K562 (cell line): Measurements from ENCODE around the gene ZBTB46. TPM values are rescaled to one million over a fixed set of nuclear protein-coding genes. Genes with fewer than 3 reads are reported as not detected.

ENCODE experiments used
- ATAC-seq: fragments of 200-7000 bp; cut with Tn5 transposase; 3 replicates; pipeline ENCODE4 v1.9.1; 2020; ENCODE audit warnings: moderate library complexity
- BruUV-seq: library from RNA; stranded (reverse); fragments of 400-500 nt; replicated peaks from 2 replicates; lab custom pipeline; 2021; lab: Mats Ljungman, UMichigan
- CTCF ChIA-PET: fragments of 300-600 bp; formaldehyde crosslinking; extraction: SDS; loops from one replicate; lab custom pipeline; 2021; ENCODE audit warnings: low intra/inter-chr PET ratio; lab: Yijun Ruan, JAX
- POLR2A ChIA-PET: fragments of 300-600, 350-650 bp; sonication (Branson Sonifier 250); formaldehyde crosslinking; extraction: SDS; loops from one replicate; lab custom pipeline; 2021; ENCODE audit warnings: antibody characterized with exemption, inconsistent platforms; lab: Yijun Ruan, JAX
- DNase-seq, 4 experiments: peaks; one replicate each; pipeline versions ENCODE4 v3.0.0 to v3.0.0-alpha.2; 2011 to 2018; ENCODE audit warnings: low spot score in 3 of 4, mixed read lengths in 3 of 4; ENCODE audit errors: extremely low read depth in 1 of 4
- FAIRE-seq: peaks from 2 replicates; lab custom pipeline; 2011; peaks lifted over from hg19 to GRCh38; lab: Jason Lieb, UNC
- H2AFZ ChIP-seq: 2 replicates; pipeline ENCODE4 v1.6.0; 2011; ENCODE audit warnings: low read depth, low read length, control low read depth, inconsistent platforms
- H3K27ac ChIP-seq: fragments of 200-600 bp; 3 replicates; pipeline ENCODE4 v1.8.0; 2011; ENCODE audit warnings: low read depth, mild to moderate bottlenecking, control low read depth, inconsistent platforms, low read length, moderate library complexity, mixed read lengths; ENCODE audit errors: extremely low read depth
- H3K27me3 ChIP-seq, 2 experiments: fragments of 300-600 bp in 1 of 2; 2 replicates in 1 of 2; 3 replicates in 1 of 2; pipeline versions ENCODE4 v1.6.0 to v1.8.0; 2011; ENCODE audit warnings: inconsistent platforms in 2 of 2, low read length in 2 of 2, mild to moderate bottlenecking in 1 of 2, mixed read lengths in 1 of 2, moderate library complexity in 1 of 2; ENCODE audit not compliant: control insufficient read depth in 2 of 2, insufficient read depth in 2 of 2
- H3K36me3 ChIP-seq: fragments of 300-600 bp; 3 replicates; pipeline ENCODE4 v1.8.0; 2011; ENCODE audit warnings: mild to moderate bottlenecking, low read length, inconsistent platforms; ENCODE audit not compliant: control insufficient read depth, insufficient read depth
- H3K4me1 ChIP-seq, 2 experiments: fragments of 200-600 bp in 1 of 2; replicated peaks in 1 of 2; 2 replicates in 1 of 2; 3 replicates in 1 of 2; pipeline versions ENCODE4 v1.5.1 to v1.8.0; 2011; ENCODE audit warnings: inconsistent platforms in 2 of 2, low read length in 2 of 2, mild to moderate bottlenecking in 1 of 2, mixed read lengths in 1 of 2, moderate library complexity in 1 of 2; ENCODE audit not compliant: control insufficient read depth in 2 of 2, insufficient read depth in 2 of 2
- H3K4me2 ChIP-seq: 2 replicates; pipeline ENCODE4 v1.6.1; 2011; ENCODE audit warnings: low read length, control low read depth, inconsistent platforms, mixed read lengths; ENCODE audit not compliant: insufficient read depth
- H3K4me3 ChIP-seq: fragments of 200-600 bp; sonication (generic), shearing (Covaris generic); 2 replicates; pipeline ENCODE4 v1.5.1; 2016; ENCODE audit warnings: control low read depth, inconsistent platforms
- H3K79me2 ChIP-seq: fragments of 200-600 bp; 3 replicates; pipeline ENCODE4 v1.8.0; 2011; ENCODE audit warnings: low read length, inconsistent platforms; ENCODE audit not compliant: control insufficient read depth, insufficient read depth
- H3K9ac ChIP-seq, 2 experiments: 2 replicates each; pipeline versions ENCODE4 v1.6.0 to v1.6.1; 2011; ENCODE audit warnings: low read depth in 2 of 2, low read length in 2 of 2, control low read depth in 1 of 2, inconsistent platforms in 1 of 2, mild to moderate bottlenecking in 1 of 2, mixed read lengths in 1 of 2; ENCODE audit not compliant: insufficient read depth in 1 of 2
- H3K9me1 ChIP-seq: one replicate; pipeline ENCODE4 v1.6.0; 2011; ENCODE audit warnings: inconsistent platforms, mild to moderate bottlenecking, low read length, moderate library complexity; ENCODE audit not compliant: control insufficient read depth, insufficient read depth
- H3K9me3 ChIP-seq: replicated peaks from 2 replicates; pipeline ENCODE4 v1.5.1; 2011; ENCODE audit warnings: low read depth, low read length, inconsistent platforms; ENCODE audit not compliant: control insufficient read depth, insufficient read depth
- H4K20me1 ChIP-seq: replicated peaks from 2 replicates; pipeline ENCODE4 v1.6.1; 2011; ENCODE audit warnings: low read length, inconsistent platforms, mixed read lengths; ENCODE audit not compliant: control insufficient read depth, insufficient read depth
- CGGBP1 ChIP-seq: fragments of 250-450 bp; sonication (Bioruptor Pico); IDR thresholded peaks from 2 replicates; pipeline ENCODE4 v1.9.0; 2021; ENCODE audit warnings: mild to moderate bottlenecking
- KLF1 ChIP-seq: fragments of 450-650 bp; IDR thresholded peaks from 2 replicates; pipeline ENCODE4 v1.6.1; 2016; ENCODE audit warnings: missing genetic modification characterization, missing compliant biosample characterization
- MBD2 ChIP-seq: sonication (generic); IDR thresholded peaks from 2 replicates; pipeline ENCODE4 v1.6.1; 2016; ENCODE audit warnings: low read depth, borderline replicate concordance
- NCOA2 ChIP-seq, 2 experiments: fragments of 450-650 bp; IDR thresholded peaks; 2 replicates each; pipeline ENCODE4 v1.6.1; 2018; ENCODE audit warnings: mild to moderate bottlenecking in 2 of 2, moderate library complexity in 1 of 2; ENCODE audit not compliant: partially characterized antibody in 2 of 2
- POLR2A ChIP-seq: fragments of 450-650 bp; conservative IDR thresholded peaks from 2 replicates; pipeline ENCODE4 v1.6.1; 2016
- POLR2G ChIP-seq: fragments of 200-400 bp; formaldehyde crosslinking; IDR thresholded peaks from 2 replicates; pipeline ENCODE4 v1.6.1; 2017; ENCODE audit warnings: low read depth, mild to moderate bottlenecking, antibody characterized with exemption, low read length, moderate library complexity
- SNRNP70 ChIP-seq: fragments of 200-400 bp; formaldehyde crosslinking; optimal IDR thresholded peaks from 2 replicates; pipeline ENCODE3; 2017; ENCODE audit warnings: low read depth, low read length
- SP1 ChIP-seq: sonication (generic); formaldehyde crosslinking; IDR thresholded peaks from 2 replicates; pipeline ENCODE4 v1.8.1; 2022; ENCODE audit warnings: mild to moderate bottlenecking, missing genetic modification reagents
- ZBED1 ChIP-seq: IDR thresholded peaks from 2 replicates; pipeline ENCODE4 v1.6.1; 2014
- ZNF316 ChIP-seq: fragments of 450-650 bp; IDR thresholded peaks from 2 replicates; pipeline ENCODE4 v1.6.1; 2016
- ZNF583 ChIP-seq: fragments of 250-450 bp; sonication (Bioruptor Pico); IDR thresholded peaks from 2 replicates; pipeline ENCODE4 v1.4.0; 2020
- WGBS: fragments of 100-300 bp; shearing (Covaris generic); methylation state at CpG from one replicate; pipeline ENCODE4 v1.1.6; 2016; ENCODE audit warnings: low coverage, mixed read lengths; ENCODE audit not compliant: insufficient coverage; ENCODE audit errors: missing lambda C conversion rate; 5-methylcytosine and 5-hydroxymethylcytosine counted together
- in situ Hi-C: fragments of 300-500 bp; cut with MboI; formaldehyde crosslinking; loops from 4 replicates; pipeline ENCODE4 v1.15.0; 2018; ENCODE audit warnings: inconsistent platforms, mixed read lengths
- intact Hi-C: fragments of 100-400 bp; cut with micrococcal nuclease; formaldehyde crosslinking; loops from 2 replicates; pipeline ENCODE4 v1.14.2; 2022
- polyA plus RNA-seq, 8 experiments: library from polyadenylated mRNA; depleted of rRNA in 4 of 8; stranded (reverse) in 5 of 8; unstranded in 3 of 8; fragments of >200 nt; fragmentation: Nextera tagmentation in 2 of 8; fragmentation: Illumina TruSeq in 1 of 8; extraction: Ambion mirVana in 2 of 8; extraction: Trizol in 1 of 8; gene quantifications; 2 replicates each; pipeline versions ENCODE4 v1.2.1 to v1.2.3, GENCODE V29; 2011 to 2014; ENCODE audit warnings: inconsistent platforms in 1 of 8, missing spikeins in 1 of 8
- total RNA-seq, 7 experiments: library from RNA; depleted of rRNA in 6 of 7; stranded (reverse); fragments of >200 nt in 6 of 7; fragmentation: Illumina TruSeq in 2 of 7; extraction: Trizol in 2 of 7; gene quantifications; 2 replicates each; pipeline versions ENCODE4 v1.2.1 to v1.2.3, GENCODE V29; 2011 to 2021; ENCODE audit warnings: low replicate concordance in 1 of 7

ZBTB46 gene
- total and polyA plus RNA-seq, 9 of the 15 experiments (the other 6 are each of a cell fraction or from before 2014, with no cell fraction given): 0.29 to 4.1 (median 1.1) TPM

GRCh38 chr20:63696306-63696627, 134.8 kb downstream of the ZBTB46 start:
- 65% methylated on average over 3 of the region's 6 CpGs for WGBS
- ChIA-PET CTCF (no interaction called here), POLR2A (no interaction called here)
- no TSS peak for BruUV-seq
- H4K20me1 ChIP-seq: no peaks in the 10 kb centered on the region; the same call in 1 of the 2 replicates
- intact Hi-C loops: no loop called here
- no peak overlapping the region for H3K27ac ChIP-seq
- H3K4me3 ChIP-seq: no peak overlapping the region
- H2AFZ ChIP-seq: no peak overlapping the region
- no peak for FAIRE-seq
- H3K27me3 ChIP-seq: no peaks in the 10 kb centered on the region
- peaks cover 29% of the 10 kb centered on the region; the same call in 2 of the 3 replicates for H3K36me3 ChIP-seq
- peak in 1 of 4 experiments; percentile 33 for DNase-seq
- no peak overlapping the region for H3K4me2 ChIP-seq
- in situ Hi-C loops: no loop called here
- TF ChIP-seq ZNF316 (no peak), SNRNP70 (peak; percentile 9), POLR2A (no peak), CGGBP1 (CRISPR knock-in tag) (no peak), POLR2G (peak; percentile 63), NCOA2 (IDR thresholded peaks at IDR 0.05; ENCODE audit: partially characterized antibody in 2 of 2) (no peak), ZNF583 (no peak), KLF1 (tag) (no peak), MBD2 (no peak), SP1 (CRISPR knock-in tag) (no peak), ZBED1 (0 out of 2 replicates have a peak, but pooled peaks have one; percentile 16)
- ATAC-seq: no peak
- peaks cover 9 to 78% of the 10 kb centered on the region in 2 experiments for H3K4me1 ChIP-seq
- H3K79me2 ChIP-seq: no peaks in the 10 kb centered on the region
- H3K9me1 ChIP-seq: no peaks in the 10 kb centered on the region
- H3K9ac ChIP-seq: no peak overlapping the region; a peak in 1 of 4 replicates
- no peaks in the 10 kb centered on the region for H3K9me3 ChIP-seq
